ENCODE data around the gene COL4A1. TPM values are rescaled to one million over a fixed set of nuclear protein-coding genes. Genes with fewer than 3 reads are reported as not detected.

The COL4A1 gene
- total RNA-seq, 1 donor from 2014 or later = 2,489 TPM

DNA sequence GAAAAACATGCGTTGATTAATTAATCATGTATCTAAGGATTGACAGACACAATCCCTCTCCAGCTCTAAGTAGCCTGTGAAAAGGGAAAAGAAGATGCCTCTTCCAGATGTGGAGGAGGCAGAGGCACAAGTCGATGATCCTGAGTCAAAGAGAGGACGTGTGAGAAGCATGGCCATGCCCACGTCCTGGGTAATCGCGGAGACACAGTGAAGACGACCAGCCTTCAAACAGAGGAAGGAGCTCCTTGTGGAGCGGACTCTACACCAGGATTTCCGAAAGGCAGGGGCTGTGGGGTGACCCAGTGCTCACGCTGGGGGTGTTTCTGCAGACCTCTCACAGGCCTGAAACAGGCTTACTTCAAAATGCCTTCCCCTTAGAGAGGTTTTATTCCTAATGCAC lies 70.5 kb downstream of the COL4A1 start:
- peaks cover 31% of the 10 kb centered on the region for H3K36me3 ChIP-seq (ENCODE audit: insufficient read depth, low read length)
- TF ChIP-seq CTCF (IDR thresholded peaks at IDR 0.05; ENCODE audit: insufficient read depth, low read depth, low read length) (no peak), EZH2 (IDR thresholded peaks at IDR 0.05; ENCODE audit: insufficient read depth, low read length) (no peak)
- no peaks in the 10 kb centered on the region for H3K9me3 ChIP-seq (ENCODE audit: insufficient read depth, low read depth, low read length)
- H4K20me1 ChIP-seq (ENCODE audit: insufficient read depth, low read length) = peaks cover 80% of the 10 kb centered on the region
- peaks cover 15% of the 10 kb centered on the region for H3K4me1 ChIP-seq (ENCODE audit: insufficient read depth, low read length)
- Mint-ChIP-seq H3K9me3 (ENCODE audit: unreplicated experiment) (no peaks in the 10 kb centered on the region), H3K36me3 (ENCODE audit: low read depth, unreplicated experiment) (peaks cover 25% of the 10 kb centered on the region), H3K4me3 (ENCODE audit: unreplicated experiment) (no peak overlapping the region), H3K27ac (ENCODE audit: unreplicated experiment) (peak overlapping the region; percentile 7), H3K4me1 (ENCODE audit: low read depth, unreplicated experiment) (peaks cover 20% of the 10 kb centered on the region), H3K27me3 (ENCODE audit: low read depth, unreplicated experiment) (no peaks in the 10 kb centered on the region)
- H3K79me2 ChIP-seq (ENCODE audit: insufficient read depth, low read length) = peaks cover 72% of the 10 kb centered on the region
- H3K4me2 ChIP-seq (ENCODE audit: low read length) = no peak overlapping the region
- H3K27me3 ChIP-seq (ENCODE audit: insufficient read depth, low read length) = no peaks in the 10 kb centered on the region
- H3K27ac ChIP-seq (ENCODE audit: low read depth, low read length) = no peak overlapping the region
- FAIRE-seq (no peak), DNase-seq (ENCODE audit: low read depth) (no peak)
- no peak overlapping the region for H2AFZ ChIP-seq (ENCODE audit: low read depth, low read length)
- no peak overlapping the region for H3K9ac ChIP-seq (ENCODE audit: low read length)
- no peak overlapping the region for H3K4me3 ChIP-seq (ENCODE audit: insufficient read depth, low read depth, low read length)

DNA sequence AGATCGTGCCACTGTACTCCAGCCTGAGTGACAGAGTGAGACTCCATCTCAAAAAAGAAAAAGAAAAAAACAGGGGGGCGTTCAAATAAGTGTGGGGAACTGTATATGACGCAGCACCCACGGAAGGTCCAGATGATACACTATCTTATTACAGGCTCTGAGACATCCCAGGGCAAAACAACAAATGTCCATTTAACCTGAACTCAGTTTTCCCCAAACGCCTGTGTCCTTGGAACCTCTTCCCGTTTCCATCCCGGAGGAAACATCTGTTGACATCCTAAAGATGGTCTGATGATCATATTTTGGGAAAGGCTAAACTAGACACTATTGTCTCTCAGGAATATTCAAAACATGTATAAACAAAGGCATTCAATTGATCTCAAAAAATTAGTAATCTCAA lies 72.4 kb downstream of the COL4A1 start:
- Histone ChIP-seq H3K9me3 (ENCODE audit: insufficient read depth, low read depth, low read length) (no peaks in the 10 kb centered on the region), H3K4me3 (ENCODE audit: insufficient read depth, low read depth, low read length) (no peak overlapping the region), H4K20me1 (ENCODE audit: insufficient read depth, low read length) (peaks cover 84% of the 10 kb centered on the region), H2AFZ (ENCODE audit: low read depth, low read length) (no peak overlapping the region), H3K79me2 (ENCODE audit: insufficient read depth, low read length) (peaks cover 86% of the 10 kb centered on the region), H3K4me2 (ENCODE audit: low read length) (no peak overlapping the region), H3K9ac (ENCODE audit: low read length) (no peak overlapping the region), H3K4me1 (ENCODE audit: insufficient read depth, low read length) (peaks cover 19% of the 10 kb centered on the region), H3K36me3 (ENCODE audit: insufficient read depth, low read length) (peaks cover 34% of the 10 kb centered on the region), H3K27me3 (ENCODE audit: insufficient read depth, low read length) (no peaks in the 10 kb centered on the region), H3K27ac (ENCODE audit: low read depth, low read length) (no peak overlapping the region)
- no peak for TF ChIP-seq CTCF (IDR thresholded peaks at IDR 0.05; ENCODE audit: insufficient read depth, low read depth, low read length)
- TF ChIP-seq EZH2 (IDR thresholded peaks at IDR 0.05; ENCODE audit: insufficient read depth, low read length) = no peak
- DNase-seq (ENCODE audit: low read depth) (no peak), FAIRE-seq (no peak)
- Mint-ChIP-seq H3K4me1 (ENCODE audit: low read depth, unreplicated experiment) (peaks cover 27% of the 10 kb centered on the region), H3K27me3 (ENCODE audit: low read depth, unreplicated experiment) (no peaks in the 10 kb centered on the region), H3K9me3 (ENCODE audit: unreplicated experiment) (no peaks in the 10 kb centered on the region), H3K4me3 (ENCODE audit: unreplicated experiment) (no peak overlapping the region), H3K36me3 (ENCODE audit: low read depth, unreplicated experiment) (peaks cover 31% of the 10 kb centered on the region), H3K27ac (ENCODE audit: unreplicated experiment) (no peak overlapping the region)

- TF ChIP-seq EZH2 (IDR thresholded peaks at IDR 0.05; ENCODE audit: insufficient read depth, low read length) = no peak
- no peak for TF ChIP-seq CTCF (IDR thresholded peaks at IDR 0.05; ENCODE audit: insufficient read depth, low read depth, low read length)
- no peak overlapping the region for H3K4me3 Mint-ChIP-seq (ENCODE audit: unreplicated experiment)
- peak overlapping the region; percentile 65 for H3K27ac ChIP-seq (ENCODE audit: low read depth, low read length)
- no peaks in the 10 kb centered on the region for H3K9me3 Mint-ChIP-seq (ENCODE audit: unreplicated experiment)
- H4K20me1 ChIP-seq (ENCODE audit: insufficient read depth, low read length) = peaks cover 86% of the 10 kb centered on the region
- H3K36me3 ChIP-seq (ENCODE audit: insufficient read depth, low read length) = peaks cover 31% of the 10 kb centered on the region
- no peaks in the 10 kb centered on the region for H3K27me3 Mint-ChIP-seq (ENCODE audit: low read depth, unreplicated experiment)
- H3K4me1 ChIP-seq (ENCODE audit: insufficient read depth, low read length) = peaks cover 23% of the 10 kb centered on the region
- H3K9me3 ChIP-seq (ENCODE audit: insufficient read depth, low read depth, low read length) = no peaks in the 10 kb centered on the region
- H3K27me3 ChIP-seq (ENCODE audit: insufficient read depth, low read length) = no peaks in the 10 kb centered on the region
- H3K4me1 Mint-ChIP-seq (ENCODE audit: low read depth, unreplicated experiment) = peaks cover 27% of the 10 kb centered on the region
- peaks cover 86% of the 10 kb centered on the region for H3K79me2 ChIP-seq (ENCODE audit: insufficient read depth, low read length)
- H3K4me2 ChIP-seq (ENCODE audit: low read length) = no peak overlapping the region
- no peak overlapping the region for H2AFZ ChIP-seq (ENCODE audit: low read depth, low read length)
- H3K36me3 Mint-ChIP-seq (ENCODE audit: low read depth, unreplicated experiment) = peaks cover 32% of the 10 kb centered on the region
- DNase-seq (ENCODE audit: low read depth) (no peak), FAIRE-seq (peak; percentile 5)
- peak overlapping the region; percentile 9 for H3K9ac ChIP-seq (ENCODE audit: low read length)
- peak overlapping the region; percentile 34 for H3K27ac Mint-ChIP-seq (ENCODE audit: unreplicated experiment)
- H3K4me3 ChIP-seq (ENCODE audit: insufficient read depth, low read depth, low read length) = no peak overlapping the region
Observed at GRCh38 chr13:110233951-110234280, 73.0 kb downstream of the COL4A1 start.
